Naive B cell (primary cell): ENCODE data around the gene ZNF141. TPM values are rescaled to one million over a fixed set of nuclear protein-coding genes. Genes with fewer than 3 reads are reported as not detected.
A peak's percentile ranks its signal among the peaks of the same experiment; 100 is the strongest.
"Not testable (repeated sequence)": the region's sequence is repeated elsewhere in the genome, so short reads cannot be mapped to it uniquely, and the experiment has no call there.

Experiments used
- ATAC-seq, 2 donors: fragments of 150-1000 bp; cut with Tn5 transposase; 2 replicates each; pipeline ENCODE4 v1.10.0; 2021; ENCODE audit warnings: low read depth in 2 of 2, mild to moderate bottlenecking in 2 of 2, moderate library complexity in 2 of 2
- DNase-seq: peaks from one replicate; pipeline ENCODE4 v3.0.0; 2022
- H3K27ac Mint-ChIP-seq, 6 donors: one replicate each; pipeline ENCODE4 v1.8.0; 2020 to 2022; ENCODE audit warnings: mild to moderate bottlenecking in 6 of 6, mixed read lengths in 6 of 6, moderate library complexity in 5 of 6, inconsistent platforms in 2 of 6
- H3K27me3 Mint-ChIP-seq, 3 donors: one replicate each; pipeline ENCODE4 v1.8.0; 2021 to 2022; ENCODE audit warnings: mixed read lengths in 3 of 3, mild to moderate bottlenecking in 1 of 3
- H3K36me3 Mint-ChIP-seq, 2 donors: one replicate each; pipeline ENCODE4 v1.8.0; 2020 to 2022; ENCODE audit warnings: mixed read lengths in 2 of 2, inconsistent platforms in 1 of 2, mild to moderate bottlenecking in 1 of 2
- H3K4me1 Mint-ChIP-seq, 3 donors: one replicate each; pipeline ENCODE4 v1.8.0; 2020 to 2022; ENCODE audit warnings: mixed read lengths in 3 of 3, inconsistent platforms in 1 of 3, mild to moderate bottlenecking in 1 of 3, moderate library complexity in 1 of 3
- H3K4me3 Mint-ChIP-seq, 8 donors: one replicate each; pipeline ENCODE4 v1.8.0; 2020 to 2022; ENCODE audit warnings: mild to moderate bottlenecking in 8 of 8, mixed read lengths in 8 of 8, moderate library complexity in 8 of 8, inconsistent platforms in 2 of 8
- H3K9me3 Mint-ChIP-seq, 7 donors: one replicate each; pipeline ENCODE4 v1.8.0; 2020 to 2022; ENCODE audit warnings: mixed read lengths in 7 of 7, mild to moderate bottlenecking in 5 of 7, inconsistent platforms in 2 of 7, moderate library complexity in 1 of 7
- polyA plus RNA-seq, 6 donors: library from polyadenylated mRNA; unstranded; fragments of 300-500 nt; fragmentation: Illumina TruSeq; gene quantifications; one replicate each; pipeline ENCODE4 v1.2.3, GENCODE V29; 2021; ENCODE audit warnings: low read depth in 6 of 6

The ZNF141 gene
- polyA plus RNA-seq, 6 donors from 2014 or later = 11.5 to 19.1 (median 15.3) TPM

GRCh38 chr4:336893-337142 lies 796 bp upstream of the ZNF141 start:
- H3K27me3 Mint-ChIP-seq = no peaks in the 10 kb centered on the region
- peak; percentile 1 for ATAC-seq
- peak overlapping the region; percentile 98 to 100 (median 100) for H3K27ac Mint-ChIP-seq
- H3K4me1 Mint-ChIP-seq = peaks cover 32 to 55% (median 40%) of the 10 kb centered on the region in 3 donors
- H3K9me3 Mint-ChIP-seq = peaks cover 0 to 18% (median 7%) of the 10 kb centered on the region in 7 donors
- H3K36me3 Mint-ChIP-seq = peaks cover 11 to 12% of the 10 kb centered on the region in 2 donors
- H3K4me3 Mint-ChIP-seq = peak overlapping the region; percentile 97 to 100 (median 99)
- DNase-seq = no peak

- no peak for DNase-seq
- peaks cover 4 to 30% (median 17%) of the 10 kb centered on the region in 7 donors for H3K9me3 Mint-ChIP-seq
- H3K27me3 Mint-ChIP-seq = no peaks in the 10 kb centered on the region
- peak overlapping the region; percentile 98 to 100 (median 100) for H3K27ac Mint-ChIP-seq
- H3K4me3 Mint-ChIP-seq = peak overlapping the region; percentile 97 to 100 (median 99)
- peak; percentile 20 to 26 for ATAC-seq
- peaks cover 32 to 55% (median 40%) of the 10 kb centered on the region in 3 donors for H3K4me1 Mint-ChIP-seq
- peaks cover 18 to 20% of the 10 kb centered on the region in 2 donors for H3K36me3 Mint-ChIP-seq
Observed at GRCh38 chr4:337932-338758, 531 bp downstream of the ZNF141 start.

- ATAC-seq (no peak), DNase-seq (peak; percentile 4)
- H3K27ac Mint-ChIP-seq = peak overlapping the region; percentile 82 to 100 (median 99)
- H3K27me3 Mint-ChIP-seq = no peaks in the 10 kb centered on the region
- H3K36me3 Mint-ChIP-seq = peaks cover 18 to 21% of the 10 kb centered on the region in 2 donors
- H3K9me3 Mint-ChIP-seq = peaks cover 4 to 34% (median 22%) of the 10 kb centered on the region in 7 donors
- H3K4me3 Mint-ChIP-seq = peak overlapping the region; percentile 97 to 100 (median 99)
- peaks cover 32 to 55% (median 40%) of the 10 kb centered on the region in 3 donors for H3K4me1 Mint-ChIP-seq
Observed at GRCh38 chr4:338759-339097, 1.1 kb downstream of the ZNF141 start.

GRCh38 chr4:340011-340410 lies 2.4 kb downstream of the ZNF141 start:
- Mint-ChIP-seq H3K27ac (peak overlapping the region in 3 of 6 donors; percentile 22 to 98 (median 80)), H3K36me3 (peaks cover 26 to 30% of the 10 kb centered on the region in 2 donors), H3K27me3 (no peaks in the 10 kb centered on the region), H3K4me1 (peaks cover 29 to 49% (median 40%) of the 10 kb centered on the region in 3 donors), H3K4me3 (peak overlapping the region in 7 of 8 donors; percentile 3 to 99 (median 45)), H3K9me3 (peaks cover 4 to 46% (median 31%) of the 10 kb centered on the region in 7 donors)
- ATAC-seq = no peak
- DNase-seq = no peak

- Mint-ChIP-seq H3K4me1 (no peaks in the 10 kb centered on the region), H3K27me3 (no peaks in the 10 kb centered on the region), H3K9me3 (peaks cover 0 to 91% (median 84%) of the 10 kb centered on the region in 7 donors), H3K36me3 (peaks cover 47 to 60% of the 10 kb centered on the region in 2 donors), H3K4me3 (no peak overlapping the region), H3K27ac (no peak overlapping the region)
- DNase-seq (no peak), ATAC-seq (no peak)
Observed at GRCh38 chr4:373062-373839, 35.6 kb downstream of the ZNF141 start.

- Mint-ChIP-seq H3K27ac (no peak overlapping the region), H3K27me3 (no peaks in the 10 kb centered on the region), H3K9me3 (peaks cover 0 to 90% (median 84%) of the 10 kb centered on the region in 7 donors), H3K4me3 (no peak overlapping the region), H3K36me3 (peaks cover 37 to 48% of the 10 kb centered on the region in 2 donors), H3K4me1 (no peaks in the 10 kb centered on the region)
- DNase-seq (no peak), ATAC-seq (no peak)
Observed at GRCh38 chr4:374298-375160, 36.9 kb downstream of the ZNF141 start.

- Mint-ChIP-seq H3K4me1 (peaks cover 4 to 11% (median 10%) of the 10 kb centered on the region in 3 donors), H3K4me3 (peak overlapping the region in 5 of 8 donors; percentile 20 to 69 (median 47)), H3K36me3 (peaks cover 5 to 26% of the 10 kb centered on the region in 2 donors), H3K27ac (peak overlapping the region in 5 of 6 donors; percentile 27 to 85 (median 54)), H3K9me3 (peaks cover 6 to 91% (median 64%) of the 10 kb centered on the region in 7 donors), H3K27me3 (peaks cover 0 to 5% (median 0%) of the 10 kb centered on the region in 3 donors)
- ATAC-seq (peak; percentile 62 to 81), DNase-seq (peak; percentile 7)
Observed at GRCh38 chr4:384311-385010, 46.8 kb downstream of the ZNF141 start.

- Mint-ChIP-seq H3K36me3 (peaks cover 16 to 38% of the 10 kb centered on the region in 2 donors), H3K27ac (no peak overlapping the region), H3K4me1 (peaks cover 4 to 11% (median 10%) of the 10 kb centered on the region in 3 donors), H3K9me3 (peaks cover 6 to 95% (median 74%) of the 10 kb centered on the region in 7 donors), H3K27me3 (peaks cover 0 to 7% (median 0%) of the 10 kb centered on the region in 3 donors), H3K4me3 (peak overlapping the region in 1 of 8 donors; percentile 37)
- no peak for DNase-seq
- ATAC-seq = no peak
Observed at GRCh38 chr4:385934-386707, 48.5 kb downstream of the ZNF141 start.

- ATAC-seq (no peak), DNase-seq (no peak)
- peaks cover 0 to 7% (median 0%) of the 10 kb centered on the region in 3 donors for H3K27me3 Mint-ChIP-seq
- H3K4me1 Mint-ChIP-seq = peaks cover 4 to 11% (median 10%) of the 10 kb centered on the region in 3 donors
- peaks cover 16 to 38% of the 10 kb centered on the region in 2 donors for H3K36me3 Mint-ChIP-seq
- peaks cover 6 to 95% (median 75%) of the 10 kb centered on the region in 7 donors for H3K9me3 Mint-ChIP-seq
- no peak overlapping the region for H3K27ac Mint-ChIP-seq
- no peak overlapping the region for H3K4me3 Mint-ChIP-seq
Observed at GRCh38 chr4:386708-387105, 49.1 kb downstream of the ZNF141 start.

- Mint-ChIP-seq H3K4me3 (no peak overlapping the region), H3K36me3 (peaks cover 10 to 46% of the 10 kb centered on the region in 2 donors), H3K4me1 (no peaks in the 10 kb centered on the region), H3K27me3 (no peaks in the 10 kb centered on the region), H3K9me3 (peaks cover 40 to 55% (median 46%) of the 10 kb centered on the region in 7 donors), H3K27ac (no peak overlapping the region)
- ATAC-seq = no peak
- no peak for DNase-seq
Observed at GRCh38 chr4:404006-404405, 66.4 kb downstream of the ZNF141 start.

- H3K27me3 Mint-ChIP-seq, DNase-seq, H3K4me3 Mint-ChIP-seq, ATAC-seq, H3K4me1 Mint-ChIP-seq, H3K27ac Mint-ChIP-seq: not testable (repeated sequence)
- H3K9me3 Mint-ChIP-seq = peaks cover 39 to 88% (median 80%) of the 10 kb centered on the region in 7 donors
- peaks cover 10 to 52% of the 10 kb centered on the region in 2 donors for H3K36me3 Mint-ChIP-seq
Observed at GRCh38 chr4:408321-408720, 70.7 kb downstream of the ZNF141 start.

GRCh38 chr4:422587-422986 lies 85.0 kb downstream of the ZNF141 start:
- no peaks in the 10 kb centered on the region for H3K27me3 Mint-ChIP-seq
- ATAC-seq (no peak), DNase-seq (no peak)
- H3K27ac Mint-ChIP-seq = no peak overlapping the region
- H3K9me3 Mint-ChIP-seq = peaks cover 4 to 96% (median 82%) of the 10 kb centered on the region in 7 donors
- H3K4me1 Mint-ChIP-seq = no peaks in the 10 kb centered on the region
- peak overlapping the region in 1 of 8 donors; percentile 40 for H3K4me3 Mint-ChIP-seq
- H3K36me3 Mint-ChIP-seq = peaks cover 20 to 39% of the 10 kb centered on the region in 2 donors
